Muscle layer of colon (tissue), 2 donors: Measurements from ENCODE around the gene PTH2.

Source experiments
- H3K27ac ChIP-seq: one replicate; pipeline ENCODE4 v1.7.0; 2013; ENCODE audit warnings: low read depth, mild to moderate bottlenecking, low read length, moderate library complexity
- H3K27me3 ChIP-seq, 2 donors: one replicate each; pipeline ENCODE4 v1.7.0; 2013; ENCODE audit warnings: low read length in 2 of 2, mild to moderate bottlenecking in 2 of 2; ENCODE audit not compliant: insufficient read depth in 2 of 2, control insufficient read depth in 1 of 2
- H3K36me3 ChIP-seq: one replicate; pipeline ENCODE4 v1.7.0; 2013; ENCODE audit warnings: mild to moderate bottlenecking, low read length; ENCODE audit not compliant: insufficient read depth
- H3K4me1 ChIP-seq: one replicate; pipeline ENCODE4 v1.7.0; 2013; ENCODE audit warnings: mild to moderate bottlenecking, low read length; ENCODE audit not compliant: insufficient read depth
- H3K4me3 ChIP-seq, 2 donors: one replicate each; pipeline ENCODE4 v1.7.0; 2013; ENCODE audit warnings: low read length in 2 of 2, low read depth in 1 of 2, mild to moderate bottlenecking in 1 of 2, moderate library complexity in 1 of 2
- H3K9ac ChIP-seq: one replicate; pipeline ENCODE4 v1.7.0; 2013; ENCODE audit warnings: low read length
- H3K9me3 ChIP-seq: one replicate; pipeline ENCODE4 v1.7.0; 2013; ENCODE audit warnings: mild to moderate bottlenecking, low read length
- donor health status: abdominal sarcoma.
- donor health status: Adenocarcinoma of cecum.

Gene PTH2

DNA sequence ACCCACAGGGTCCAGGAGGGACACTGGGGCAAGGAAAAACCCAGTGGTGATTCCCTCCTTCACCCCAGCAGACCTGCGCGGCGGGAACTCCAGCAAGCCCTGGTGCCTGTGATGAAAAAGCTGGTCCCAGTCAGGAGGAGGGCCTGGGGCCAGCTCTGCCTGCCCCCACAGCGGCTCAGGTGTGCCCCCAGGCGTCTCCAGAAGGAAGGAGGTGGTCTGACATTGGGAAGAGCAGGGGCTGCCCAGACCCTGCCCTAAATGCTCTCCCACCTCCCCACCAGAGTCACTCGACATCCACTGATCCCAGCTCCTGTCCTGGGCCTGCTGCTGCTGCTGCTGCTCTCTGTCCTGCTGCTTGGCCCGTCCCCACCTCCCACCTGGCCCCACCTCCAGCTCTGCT is 6.2 kb downstream of the PTH2 start:
- Histone ChIP-seq H3K27ac (no peak overlapping the region), H3K36me3 (no peaks in the 10 kb centered on the region), H3K9me3 (no peaks in the 10 kb centered on the region), H3K4me1 (peaks cover 5% of the 10 kb centered on the region), H3K9ac (no peak overlapping the region), H3K27me3 (peaks cover 28 to 47% of the 10 kb centered on the region in 2 donors), H3K4me3 (no peak overlapping the region)

DNA sequence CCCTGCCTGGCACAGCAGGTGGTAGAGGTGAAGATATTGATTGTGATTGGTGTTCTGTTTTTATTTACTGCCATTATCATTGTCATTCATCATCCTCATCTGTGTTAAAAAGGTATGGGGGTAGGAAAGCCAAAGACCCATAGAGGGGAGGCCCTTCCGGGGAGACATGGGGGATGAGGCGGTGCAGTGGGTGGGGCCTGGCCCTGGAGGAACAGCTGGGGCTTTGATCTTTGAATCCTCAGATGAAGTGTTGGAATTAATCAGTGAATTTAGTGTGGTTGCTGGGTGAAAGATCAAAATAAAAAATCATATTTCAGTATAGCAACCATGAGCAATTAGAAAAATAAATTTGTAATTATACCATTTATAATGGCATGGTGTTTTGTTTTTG is 7.4 kb downstream of the PTH2 start:
- no peak overlapping the region for H3K27ac ChIP-seq
- no peaks in the 10 kb centered on the region for H3K4me1 ChIP-seq
- no peak overlapping the region for H3K9ac ChIP-seq
- H3K27me3 ChIP-seq, result peaks cover 17 to 37% of the 10 kb centered on the region in 2 donors
- no peaks in the 10 kb centered on the region for H3K9me3 ChIP-seq
- no peaks in the 10 kb centered on the region for H3K36me3 ChIP-seq
- H3K4me3 ChIP-seq, result no peak overlapping the region

DNA sequence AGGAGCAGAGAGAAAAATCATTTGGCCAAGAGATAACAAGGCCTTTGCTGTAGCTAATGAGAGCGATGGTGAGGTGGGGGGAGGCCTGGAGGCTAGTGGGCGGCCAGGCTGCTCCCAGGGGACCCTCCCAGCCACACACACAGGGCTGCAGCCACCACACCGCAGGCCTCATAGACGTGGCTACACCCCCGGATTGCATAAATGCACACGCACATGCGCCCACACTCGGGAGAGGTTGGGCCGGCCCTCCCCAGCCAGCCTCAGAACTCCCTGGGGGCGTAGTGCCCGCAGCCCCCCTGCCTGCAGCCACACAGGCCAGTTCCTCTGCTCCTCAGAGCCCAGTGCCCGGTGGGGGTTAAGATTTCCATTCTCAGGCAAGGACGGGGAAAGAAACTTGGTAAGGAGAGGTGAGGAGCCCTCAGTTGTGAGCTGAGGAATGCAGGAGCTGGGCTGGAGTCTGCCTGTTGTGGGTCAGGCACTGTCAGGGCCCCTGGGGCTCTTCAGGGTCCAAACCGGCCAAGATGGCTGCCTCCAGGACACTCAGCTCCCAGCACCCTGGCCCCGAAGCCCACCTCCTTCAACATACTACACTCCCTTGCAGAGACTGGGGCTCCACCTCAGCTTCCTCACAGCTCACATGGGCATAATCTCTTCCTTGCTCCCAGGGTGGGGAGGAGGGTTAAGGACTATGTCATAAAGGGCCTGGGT is 8.0 kb downstream of the PTH2 start:
- Histone ChIP-seq H3K27ac (no peak overlapping the region), H3K4me3 (no peak overlapping the region), H3K36me3 (no peaks in the 10 kb centered on the region), H3K27me3 (peaks cover 12 to 32% of the 10 kb centered on the region in 2 donors), H3K4me1 (no peaks in the 10 kb centered on the region), H3K9me3 (no peaks in the 10 kb centered on the region), H3K9ac (no peak overlapping the region)

DNA sequence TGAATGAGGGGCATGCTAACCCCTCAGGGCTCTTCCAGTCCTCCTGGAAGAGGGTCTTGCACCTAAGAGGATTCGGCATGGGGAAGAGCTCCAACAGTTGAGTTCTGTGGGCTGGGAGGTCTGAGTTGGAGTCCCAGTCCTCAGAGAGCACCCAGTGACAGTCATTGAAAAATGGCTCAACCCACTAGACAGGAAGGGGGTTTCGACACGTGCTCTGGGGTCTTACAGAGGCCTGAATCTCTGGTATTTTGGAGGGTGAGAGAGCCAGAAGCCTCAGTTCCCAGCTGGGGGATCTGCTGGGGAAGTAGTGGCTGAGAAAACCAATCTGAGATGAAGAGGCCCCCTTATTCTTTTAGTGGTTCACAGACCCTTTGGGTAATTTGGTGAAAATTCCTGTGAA is 9.0 kb downstream of the PTH2 start:
- Histone ChIP-seq H3K9ac (no peak overlapping the region), H3K36me3 (no peaks in the 10 kb centered on the region), H3K27me3 (peaks cover 7 to 22% of the 10 kb centered on the region in 2 donors), H3K27ac (no peak overlapping the region), H3K9me3 (no peaks in the 10 kb centered on the region), H3K4me1 (no peaks in the 10 kb centered on the region), H3K4me3 (no peak overlapping the region)

DNA sequence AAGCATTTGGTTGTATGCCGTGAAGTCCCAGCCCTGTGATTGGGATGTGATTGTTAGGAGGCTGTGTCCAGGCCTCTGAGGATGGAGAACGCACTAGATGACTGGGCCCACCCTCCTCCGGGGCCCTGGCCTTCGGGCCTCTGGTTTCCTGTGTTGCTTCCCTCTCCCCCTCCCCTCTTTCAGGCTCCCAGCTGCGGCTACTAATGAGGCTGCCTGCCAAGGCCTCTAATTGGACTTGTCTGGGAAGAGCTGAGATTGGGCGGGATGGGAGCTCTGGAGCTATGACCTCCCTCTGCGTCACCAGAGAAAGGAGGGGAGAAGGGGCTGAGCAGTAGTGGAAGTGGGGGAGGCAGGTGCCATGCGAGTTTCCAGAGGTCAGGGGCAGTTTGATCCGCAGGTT is 9.9 kb downstream of the PTH2 start:
- H3K27me3 ChIP-seq, result peaks cover 0 to 17% of the 10 kb centered on the region in 2 donors
- H3K4me1 ChIP-seq, result no peaks in the 10 kb centered on the region
- H3K27ac ChIP-seq, result no peak overlapping the region
- no peaks in the 10 kb centered on the region for H3K9me3 ChIP-seq
- no peak overlapping the region for H3K9ac ChIP-seq
- H3K36me3 ChIP-seq, result no peaks in the 10 kb centered on the region
- no peak overlapping the region for H3K4me3 ChIP-seq

DNA sequence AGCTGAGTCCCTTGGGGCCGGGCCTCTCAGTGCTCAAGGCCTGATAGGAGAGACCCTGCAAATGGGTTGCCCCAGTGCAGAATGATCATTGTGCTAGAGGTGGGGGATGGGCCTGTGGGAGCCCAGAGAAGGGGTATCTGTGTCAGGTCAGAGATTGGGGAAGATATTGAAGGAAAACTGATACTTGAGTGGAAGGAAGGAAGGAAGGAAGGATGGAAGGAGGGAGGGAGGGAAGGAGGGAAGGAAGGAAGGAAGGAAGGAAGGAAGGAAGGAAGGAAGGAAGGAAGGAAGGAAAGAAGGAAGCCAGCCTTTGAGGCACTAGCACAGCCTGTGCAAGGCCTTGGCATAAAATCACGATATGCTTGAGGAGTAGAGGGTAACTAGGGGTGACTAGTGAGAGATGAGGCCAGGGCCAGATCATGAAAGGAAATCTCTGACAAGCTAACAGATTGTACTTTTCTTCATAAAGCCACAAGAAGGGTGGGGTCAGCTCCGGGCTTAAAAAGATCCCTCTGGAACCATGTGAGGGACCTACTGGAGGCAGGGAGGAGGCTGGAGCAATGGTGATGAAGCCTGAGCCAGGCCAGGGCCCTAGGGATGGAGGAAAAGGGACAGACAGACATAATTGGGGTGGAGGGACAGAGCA is 11.4 kb downstream of the PTH2 start:
- no peak overlapping the region for H3K4me3 ChIP-seq
- no peak overlapping the region for H3K27ac ChIP-seq
- H3K36me3 ChIP-seq, result no peaks in the 10 kb centered on the region
- H3K9ac ChIP-seq, result no peak overlapping the region
- no peaks in the 10 kb centered on the region for H3K4me1 ChIP-seq
- H3K27me3 ChIP-seq, result peaks cover 0 to 10% of the 10 kb centered on the region in 2 donors
- H3K9me3 ChIP-seq, result no peaks in the 10 kb centered on the region

DNA sequence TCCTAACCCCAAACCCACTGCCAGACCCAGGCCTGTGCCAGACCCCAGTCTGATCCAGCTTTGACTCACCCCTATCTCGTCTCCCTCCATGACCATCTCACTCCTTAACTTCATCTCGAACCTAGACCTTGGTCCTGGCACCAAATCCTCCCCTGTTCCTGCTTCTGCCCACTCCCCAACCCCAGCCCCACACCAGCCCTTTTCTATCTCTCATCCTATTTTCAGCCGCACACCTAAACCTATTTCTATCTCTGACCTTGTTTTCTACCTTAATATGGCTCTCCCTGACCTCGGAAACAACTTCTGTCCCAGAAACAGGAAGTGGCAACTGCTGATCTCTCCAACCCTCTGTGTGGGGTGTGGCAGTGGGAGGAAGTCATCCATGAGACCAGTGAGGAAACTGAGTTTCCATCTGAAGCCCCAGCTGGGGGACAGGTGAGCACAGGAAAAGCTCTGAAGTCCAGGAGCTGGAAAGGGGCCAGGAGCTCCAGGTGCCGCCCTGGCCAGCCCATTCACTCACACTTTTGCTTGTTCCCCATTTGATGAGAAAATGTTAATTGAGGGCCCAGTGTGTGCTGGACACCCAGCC is 13.7 kb downstream of the PTH2 start:
- Histone ChIP-seq H3K36me3 (no peaks in the 10 kb centered on the region), H3K27me3 (no peaks in the 10 kb centered on the region), H3K9me3 (no peaks in the 10 kb centered on the region), H3K4me1 (no peaks in the 10 kb centered on the region), H3K4me3 (no peak overlapping the region), H3K27ac (no peak overlapping the region), H3K9ac (no peak overlapping the region)

DNA sequence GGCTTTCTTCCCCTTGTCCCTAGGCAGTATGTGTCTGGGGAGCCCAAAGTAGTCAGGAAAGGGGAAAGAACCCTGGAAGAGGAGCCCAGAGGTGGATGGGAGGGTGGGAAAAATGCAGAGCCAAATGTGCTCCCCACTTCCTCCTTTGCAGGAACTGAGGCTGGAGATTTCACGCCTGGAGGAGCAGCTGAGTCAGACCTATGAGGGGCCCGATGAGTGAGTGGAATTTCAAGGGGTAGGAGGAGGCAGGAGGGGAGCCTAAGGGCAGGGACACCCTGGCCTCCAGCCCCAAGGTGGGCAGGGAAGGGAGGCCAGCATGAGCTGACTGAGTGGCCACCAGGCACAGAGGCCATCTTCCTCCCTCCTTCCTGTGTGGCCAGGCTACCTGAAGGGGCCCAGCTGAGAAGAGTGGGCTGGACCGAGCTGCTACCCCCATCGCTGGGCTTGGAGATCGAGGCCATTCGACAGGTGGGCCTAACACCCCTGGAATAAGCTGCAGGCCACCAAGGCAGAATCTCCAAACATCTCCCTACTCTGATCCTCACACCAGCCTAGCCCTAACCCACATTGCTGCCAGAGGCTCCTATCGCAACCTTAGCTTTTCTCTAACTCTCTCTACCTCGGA is 14.3 kb downstream of the PTH2 start:
- H3K36me3 ChIP-seq, result no peaks in the 10 kb centered on the region
- no peaks in the 10 kb centered on the region for H3K4me1 ChIP-seq
- H3K9me3 ChIP-seq, result no peaks in the 10 kb centered on the region
- H3K27me3 ChIP-seq, result no peaks in the 10 kb centered on the region
- H3K4me3 ChIP-seq, result no peak overlapping the region
- no peak overlapping the region for H3K9ac ChIP-seq
- no peak overlapping the region for H3K27ac ChIP-seq

DNA sequence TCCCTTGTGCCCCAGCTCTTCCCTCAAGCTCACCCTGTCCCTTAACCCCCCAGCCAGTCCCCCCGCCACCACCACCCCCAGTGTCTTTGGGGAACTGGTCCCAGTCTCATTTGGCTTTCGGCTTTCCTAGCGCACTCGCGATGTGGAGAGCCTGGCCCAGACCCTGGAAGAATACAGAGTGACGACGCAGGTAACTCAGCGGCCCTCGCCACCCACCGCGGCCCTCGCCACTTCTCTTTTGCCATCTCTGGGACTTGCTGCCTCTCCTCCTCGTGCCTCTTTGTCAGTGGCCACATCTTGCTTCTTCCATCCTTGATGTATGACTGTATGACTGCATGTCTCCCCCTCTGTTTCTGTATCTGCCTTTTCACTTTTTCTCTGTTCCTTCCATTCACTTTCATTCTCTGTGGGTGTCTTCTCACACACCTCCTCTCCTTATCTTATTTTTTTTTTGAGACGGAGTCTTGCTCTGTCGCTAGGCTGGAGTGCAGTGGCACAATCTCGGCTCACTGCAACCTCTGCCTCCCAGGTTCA is 15.7 kb downstream of the PTH2 start:
- H3K4me1 ChIP-seq, result no peaks in the 10 kb centered on the region
- no peaks in the 10 kb centered on the region for H3K9me3 ChIP-seq
- H3K27ac ChIP-seq, result no peak overlapping the region
- no peaks in the 10 kb centered on the region for H3K27me3 ChIP-seq
- no peak overlapping the region for H3K9ac ChIP-seq
- H3K36me3 ChIP-seq, result no peaks in the 10 kb centered on the region
- no peak overlapping the region for H3K4me3 ChIP-seq

DNA sequence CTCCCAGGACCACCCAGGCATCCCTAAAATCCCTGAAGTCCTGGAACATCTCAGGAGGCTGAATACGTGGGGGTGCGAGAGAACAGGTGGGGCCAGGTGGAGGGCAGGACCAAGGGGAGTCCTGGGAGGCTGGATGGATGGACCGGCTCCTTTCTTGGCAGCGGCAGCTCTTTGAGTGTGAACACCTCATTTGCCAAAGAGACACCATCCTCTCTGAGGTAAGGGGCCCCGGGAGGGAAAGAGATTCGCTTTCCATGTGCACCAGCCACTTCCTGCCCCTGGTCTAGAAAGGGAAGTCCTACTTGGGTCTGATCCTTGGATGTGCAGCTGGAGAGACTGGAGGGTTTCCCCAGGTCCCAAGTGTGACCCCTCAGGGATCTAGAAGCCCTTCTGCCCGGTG is 16.2 kb downstream of the PTH2 start:
- Histone ChIP-seq H3K9me3 (no peaks in the 10 kb centered on the region), H3K9ac (no peak overlapping the region), H3K36me3 (no peaks in the 10 kb centered on the region), H3K27me3 (no peaks in the 10 kb centered on the region), H3K4me3 (no peak overlapping the region), H3K27ac (no peak overlapping the region), H3K4me1 (no peaks in the 10 kb centered on the region)

DNA sequence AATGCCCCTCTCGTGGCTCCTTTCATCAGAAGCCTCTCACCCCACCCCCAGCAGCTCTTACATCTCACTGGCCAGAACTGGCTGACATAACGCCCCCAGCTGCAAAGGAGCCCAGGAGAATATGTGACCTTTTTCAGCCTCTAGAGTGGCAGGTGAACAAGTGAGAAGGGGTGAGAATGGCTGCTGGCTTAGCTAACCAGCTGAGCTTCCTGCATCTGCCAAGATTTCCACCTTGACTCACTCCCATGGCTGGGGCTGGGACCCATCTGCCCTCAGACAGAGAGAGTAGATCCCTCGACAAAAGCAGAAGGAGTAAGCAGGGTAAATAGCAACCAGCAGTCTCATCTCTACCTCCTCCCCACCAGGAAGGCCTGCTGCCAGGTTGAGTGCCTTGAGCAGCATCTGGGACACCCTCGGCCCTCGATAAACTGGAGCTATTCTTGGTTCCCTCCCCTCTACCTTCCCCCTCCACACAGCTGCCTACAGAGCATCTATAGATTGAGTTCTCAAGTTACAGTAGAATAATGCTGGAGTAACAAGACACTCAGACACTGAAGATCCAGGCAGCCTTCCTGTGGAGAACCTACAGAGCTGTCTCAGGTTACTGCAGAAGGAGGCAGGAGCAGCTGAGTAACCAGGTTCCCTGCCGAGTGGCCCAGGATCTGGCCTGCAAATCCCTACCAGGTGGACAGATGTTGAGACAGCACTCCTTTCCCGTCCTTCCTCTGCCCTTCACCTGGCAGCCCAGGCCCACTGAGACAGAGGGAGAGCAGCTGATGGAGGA is 19.6 kb downstream of the PTH2 start:
- no peak overlapping the region for H3K9ac ChIP-seq
- H3K4me3 ChIP-seq, result no peak overlapping the region
- no peak overlapping the region for H3K27ac ChIP-seq
- H3K27me3 ChIP-seq, result no peaks in the 10 kb centered on the region
- no peaks in the 10 kb centered on the region for H3K9me3 ChIP-seq
- H3K36me3 ChIP-seq, result no peaks in the 10 kb centered on the region
- H3K4me1 ChIP-seq, result no peaks in the 10 kb centered on the region
